Prostate gland (tissue), 2 donors: ENCODE data around the gene ARPC5.

Experiments used
- POLR2A ChIP-seq: fragments of 450-650 bp; IDR thresholded peaks from one replicate; pipeline ENCODE4 v1.6.1; 2016; ENCODE audit warnings: antibody characterized with exemption, mild to moderate bottlenecking
- TF ChIP-seq, protein P1 (sequence below), 4 experiments: fragments of 200-600 bp in 2 of 4; fragments of 450-650 bp in 2 of 4; sonication (generic) in 2 of 4; IDR thresholded peaks; 1 replicate in 3 of 4; 2 replicates in 1 of 4; pipeline ENCODE4 v1.5.1; 2016 to 2019; ENCODE audit warnings: antibody characterized with exemption in 4 of 4, mild to moderate bottlenecking in 2 of 4, moderate library complexity in 2 of 4

GRCh38 chr1:183670169-183670568 is 34.6 kb upstream of the ARPC5 start:
- TF ChIP-seq, protein P1, sequence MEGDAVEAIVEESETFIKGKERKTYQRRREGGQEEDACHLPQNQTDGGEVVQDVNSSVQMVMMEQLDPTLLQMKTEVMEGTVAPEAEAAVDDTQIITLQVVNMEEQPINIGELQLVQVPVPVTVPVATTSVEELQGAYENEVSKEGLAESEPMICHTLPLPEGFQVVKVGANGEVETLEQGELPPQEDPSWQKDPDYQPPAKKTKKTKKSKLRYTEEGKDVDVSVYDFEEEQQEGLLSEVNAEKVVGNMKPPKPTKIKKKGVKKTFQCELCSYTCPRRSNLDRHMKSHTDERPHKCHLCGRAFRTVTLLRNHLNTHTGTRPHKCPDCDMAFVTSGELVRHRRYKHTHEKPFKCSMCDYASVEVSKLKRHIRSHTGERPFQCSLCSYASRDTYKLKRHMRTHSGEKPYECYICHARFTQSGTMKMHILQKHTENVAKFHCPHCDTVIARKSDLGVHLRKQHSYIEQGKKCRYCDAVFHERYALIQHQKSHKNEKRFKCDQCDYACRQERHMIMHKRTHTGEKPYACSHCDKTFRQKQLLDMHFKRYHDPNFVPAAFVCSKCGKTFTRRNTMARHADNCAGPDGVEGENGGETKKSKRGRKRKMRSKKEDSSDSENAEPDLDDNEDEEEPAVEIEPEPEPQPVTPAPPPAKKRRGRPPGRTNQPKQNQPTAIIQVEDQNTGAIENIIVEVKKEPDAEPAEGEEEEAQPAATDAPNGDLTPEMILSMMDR (IDR thresholded peaks at IDR 0.05) = no peak
- TF ChIP-seq POLR2A = no peak
